Keratinocyte (primary cell): ENCODE data around the gene SLC39A1.

Experiments used
- CTCF ChIP-seq, 3 experiments: IDR thresholded peaks in 1 of 3; conservative IDR thresholded peaks in 1 of 3; optimal IDR thresholded peaks in 1 of 3; 2 replicates in 2 of 3; 3 replicates in 1 of 3; pipeline versions ENCODE3 to v1.5.1; 2011; ENCODE audit warnings: low read length in 3 of 3, mild to moderate bottlenecking in 3 of 3, moderate library complexity in 2 of 3, control low read depth in 1 of 3, inconsistent platforms in 1 of 3; ENCODE audit not compliant: insufficient read depth in 2 of 3; ENCODE audit errors: extremely low read depth in 1 of 3
- EZH2 ChIP-seq: IDR thresholded peaks from one replicate; pipeline ENCODE4 v1.6.1; 2012; ENCODE audit warnings: inconsistent platforms, mild to moderate bottlenecking, low read length, moderate library complexity

DNA sequence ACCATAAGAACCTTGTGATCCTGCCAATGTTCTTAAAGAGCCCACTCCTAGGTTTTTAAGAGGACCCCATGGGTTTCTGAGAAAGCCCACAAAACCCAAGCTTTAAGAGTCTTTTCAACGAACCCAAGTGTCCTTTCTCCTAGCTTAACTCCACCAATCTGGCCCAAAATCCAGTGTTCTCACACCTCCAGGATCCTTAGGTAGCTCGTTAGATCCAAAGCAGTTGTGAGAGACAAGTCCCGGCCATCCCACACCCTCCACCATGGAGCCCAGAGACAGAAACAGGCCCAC, 18.6 kb downstream of the SLC39A1 start:
- no peak for TF ChIP-seq CTCF (optimal IDR thresholded peaks at IDR 0.05 in 1 of 3, IDR thresholded peaks at IDR 0.05 in 1 of 3, conservative IDR thresholded peaks at IDR 0.05 in 1 of 3; ENCODE audit: extremely low read depth in 1 of 3, insufficient read depth in 2 of 3, low read length in 3 of 3)
- TF ChIP-seq EZH2, result no peak
